HEK293 (cell line): ENCODE results near the gene CNTN2.
A peak's percentile ranks its signal among the peaks of the same experiment; 100 is the strongest.

Source experiments
- GLI2 ChIP-seq: fragments of 450-650 bp; formaldehyde crosslinking; IDR thresholded peaks from 2 replicates; pipeline ENCODE4; 2017; ENCODE audit warnings: missing biosample characterization, missing genetic modification characterization, low read depth, borderline replicate concordance
- HOXC10 ChIP-seq: sonication (generic); formaldehyde crosslinking; IDR thresholded peaks from 2 replicates; pipeline ENCODE4 v1.8.1; 2023; ENCODE audit warnings: mild to moderate bottlenecking, missing genetic modification reagents
- IKZF3 ChIP-seq: fragments of 450-650 bp; IDR thresholded peaks from 2 replicates; pipeline ENCODE4 v1.5.0; 2018; ENCODE audit warnings: missing biosample characterization, mild to moderate bottlenecking, missing genetic modification characterization, moderate library complexity
- KLF10 ChIP-seq: fragments of 450-650 bp; IDR thresholded peaks from 2 replicates; pipeline ENCODE4 v1.5.1; 2018; ENCODE audit warnings: missing biosample characterization, mild to moderate bottlenecking, missing genetic modification characterization
- REPIN1 ChIP-seq: fragments of 450-650 bp; formaldehyde crosslinking; IDR thresholded peaks from 2 replicates; pipeline ENCODE4 v1.5.1; 2017; ENCODE audit warnings: missing biosample characterization, missing genetic modification characterization, low read depth
- SCRT2 ChIP-seq: fragments of 450-650 bp; formaldehyde crosslinking; IDR thresholded peaks from 2 replicates; pipeline ENCODE4 v1.5.1; 2016; ENCODE audit warnings: missing biosample characterization, missing genetic modification characterization
- SP2 ChIP-seq: fragments of 450-650 bp; formaldehyde crosslinking; IDR thresholded peaks from 2 replicates; pipeline ENCODE4 v1.5.1; 2016; ENCODE audit warnings: missing biosample characterization, missing genetic modification characterization
- SP7 ChIP-seq: fragments of 450-650 bp; formaldehyde crosslinking; IDR thresholded peaks from 2 replicates; pipeline ENCODE4 v1.5.1; 2016; ENCODE audit warnings: missing biosample characterization, missing genetic modification characterization
- WT1 ChIP-seq: fragments of 450-650 bp; formaldehyde crosslinking; IDR thresholded peaks from 2 replicates; pipeline ENCODE4 v1.5.1; 2016; ENCODE audit warnings: missing biosample characterization, missing genetic modification characterization
- ZNF10 ChIP-seq: fragments of 450-650 bp; formaldehyde crosslinking; IDR thresholded peaks from 2 replicates; pipeline ENCODE4 v1.5.1; 2017; ENCODE audit warnings: missing biosample characterization, missing genetic modification characterization
- ZNF121 ChIP-seq: fragments of 450-650 bp; formaldehyde crosslinking; IDR thresholded peaks from 2 replicates; pipeline ENCODE4 v1.5.1; 2016; ENCODE audit warnings: missing biosample characterization, missing genetic modification characterization
- ZNF184 ChIP-seq: fragments of 450-650 bp; IDR thresholded peaks from 2 replicates; pipeline ENCODE4 v1.5.1; 2018; ENCODE audit warnings: missing biosample characterization, mild to moderate bottlenecking, missing genetic modification characterization
- ZNF221 ChIP-seq: fragments of 450-650 bp; formaldehyde crosslinking; IDR thresholded peaks from 2 replicates; pipeline ENCODE4 v1.5.1; 2017; ENCODE audit warnings: missing biosample characterization, missing genetic modification characterization, borderline replicate concordance
- ZNF223 ChIP-seq: fragments of 450-650 bp; formaldehyde crosslinking; IDR thresholded peaks from 2 replicates; pipeline ENCODE4 v1.5.1; 2016; ENCODE audit warnings: missing biosample characterization, missing genetic modification characterization
- ZNF274 ChIP-seq, 2 experiments: fragments of 200-500 bp in 1 of 2; fragments of 450-650 bp in 1 of 2; sonication (Bioruptor generic) in 1 of 2; formaldehyde crosslinking in 1 of 2; IDR thresholded peaks; 2 replicates each; pipeline versions ENCODE4 v1.5.1 to v1.6.1; 2014 to 2016; ENCODE audit warnings: borderline replicate concordance in 1 of 2, inconsistent platforms in 1 of 2, low read length in 1 of 2, missing biosample characterization in 1 of 2, missing genetic modification characterization in 1 of 2
- ZNF350 ChIP-seq: fragments of 450-650 bp; formaldehyde crosslinking; IDR thresholded peaks from 2 replicates; pipeline ENCODE4 v1.5.0; 2017; ENCODE audit warnings: missing biosample characterization, mild to moderate bottlenecking, missing genetic modification characterization
- ZNF366 ChIP-seq: fragments of 450-650 bp; formaldehyde crosslinking; conservative IDR thresholded peaks from 2 replicates; pipeline ENCODE4 v1.5.1; 2016; ENCODE audit warnings: missing biosample characterization, missing genetic modification characterization
- ZNF404 ChIP-seq: fragments of 450-650 bp; formaldehyde crosslinking; IDR thresholded peaks from 2 replicates; pipeline ENCODE4 v1.5.1; 2017; ENCODE audit warnings: missing biosample characterization, missing genetic modification characterization
- ZNF510 ChIP-seq: fragments of 450-650 bp; formaldehyde crosslinking; IDR thresholded peaks from 2 replicates; pipeline ENCODE4 v1.5.1; 2018; ENCODE audit warnings: mild to moderate bottlenecking, missing genetic modification characterization, missing biosample characterization; ENCODE audit not compliant: insufficient replicate concordance
- ZNF610 ChIP-seq: fragments of 450-650 bp; formaldehyde crosslinking; IDR thresholded peaks from 2 replicates; pipeline ENCODE4 v1.5.1; 2016; ENCODE audit warnings: missing biosample characterization, missing genetic modification characterization, borderline replicate concordance
- ZNF624 ChIP-seq: fragments of 450-650 bp; formaldehyde crosslinking; IDR thresholded peaks from 2 replicates; pipeline ENCODE4 v1.5.1; 2017; ENCODE audit warnings: missing biosample characterization, missing genetic modification characterization
- ZNF791 ChIP-seq: fragments of 450-650 bp; formaldehyde crosslinking; IDR thresholded peaks from 2 replicates; pipeline ENCODE4 v1.5.1; 2016; ENCODE audit warnings: missing biosample characterization, missing genetic modification characterization
- ZXDB ChIP-seq: fragments of 450-650 bp; formaldehyde crosslinking; IDR thresholded peaks from 2 replicates; pipeline ENCODE4 v1.5.1; 2016; ENCODE audit warnings: missing biosample characterization, missing genetic modification characterization
- TF ChIP-seq, protein P1 (sequence below): fragments of 450-650 bp; formaldehyde crosslinking; IDR thresholded peaks from 2 replicates; pipeline ENCODE4 v1.5.1; 2016; ENCODE audit warnings: missing biosample characterization, missing genetic modification characterization
- TF ChIP-seq, protein P2 (sequence below): fragments of 450-650 bp; formaldehyde crosslinking; IDR thresholded peaks from 2 replicates; pipeline ENCODE4 v1.5.1; 2016; ENCODE audit warnings: missing biosample characterization, missing genetic modification characterization, low read depth
- TF ChIP-seq, protein P3 (sequence below): fragments of 450-650 bp; formaldehyde crosslinking; IDR thresholded peaks from 2 replicates; pipeline ENCODE4 v1.5.1; 2016; ENCODE audit warnings: missing biosample characterization, missing genetic modification characterization
- TF ChIP-seq, protein P4 (sequence below): fragments of 450-650 bp; formaldehyde crosslinking; IDR thresholded peaks from 2 replicates; pipeline ENCODE4 v1.5.1; 2016; ENCODE audit warnings: missing biosample characterization, missing genetic modification characterization
- TF ChIP-seq, protein P5 (sequence below): fragments of 450-650 bp; formaldehyde crosslinking; IDR thresholded peaks from 2 replicates; pipeline ENCODE4 v1.5.0; 2017; ENCODE audit warnings: missing biosample characterization, missing genetic modification characterization, borderline replicate concordance

Gene CNTN2

GRCh38 chr1:205121660-205122488 lies 78.9 kb downstream of the CNTN2 start, which contains the start of gene RBBP5 (continued):
- TF ChIP-seq ZNF274 (IDR thresholded peaks at IDR 0.05; ENCODE audit: low read length) (no peak), ZNF274 (tag by site-specific recombination; IDR thresholded peaks at IDR 0.05; ENCODE audit: borderline replicate concordance) (no peak), SCRT2 (peak; percentile 78), ZNF221 (no peak), ZNF404 (tag by site-specific recombination) (no peak), ZNF791 (tag by site-specific recombination) (no peak), KLF10 (tag by site-specific recombination) (peak; percentile 86), SP7 (peak; percentile 97), ZNF223 (tag by site-specific recombination) (no peak), ZNF510 (no peak), IKZF3 (peak; percentile 94), ZNF366 (tag by site-specific recombination) (peak; percentile 58; the same call in 1 of the 2 replicates), ZNF10 (tag by site-specific recombination) (peak; percentile 85; the same call in 1 of the 2 replicates), ZXDB (tag by site-specific recombination) (peak; percentile 98), GLI2 (tag by site-specific recombination) (peak; percentile 64; the same call in 1 of the 2 replicates), ZNF624 (tag by site-specific recombination) (peak; percentile 87; the same call in 1 of the 2 replicates), ZNF184 (tag by site-specific recombination) (peak; percentile 92), SP2 (tag by site-specific recombination) (peak; percentile 72), REPIN1 (tag by site-specific recombination) (peak; percentile 98), ZNF350 (tag by site-specific recombination) (no peak), ZNF121 (tag by site-specific recombination) (0 out of 2 replicates have a peak, but pooled peaks have one; percentile 30), WT1 (peak; percentile 51; the same call in 1 of the 2 replicates), ZNF610 (tag by site-specific recombination) (peak; percentile 69; the same call in 1 of the 2 replicates), HOXC10 (CRISPR knock-in tag) (no peak)
- TF ChIP-seq, protein P1, sequence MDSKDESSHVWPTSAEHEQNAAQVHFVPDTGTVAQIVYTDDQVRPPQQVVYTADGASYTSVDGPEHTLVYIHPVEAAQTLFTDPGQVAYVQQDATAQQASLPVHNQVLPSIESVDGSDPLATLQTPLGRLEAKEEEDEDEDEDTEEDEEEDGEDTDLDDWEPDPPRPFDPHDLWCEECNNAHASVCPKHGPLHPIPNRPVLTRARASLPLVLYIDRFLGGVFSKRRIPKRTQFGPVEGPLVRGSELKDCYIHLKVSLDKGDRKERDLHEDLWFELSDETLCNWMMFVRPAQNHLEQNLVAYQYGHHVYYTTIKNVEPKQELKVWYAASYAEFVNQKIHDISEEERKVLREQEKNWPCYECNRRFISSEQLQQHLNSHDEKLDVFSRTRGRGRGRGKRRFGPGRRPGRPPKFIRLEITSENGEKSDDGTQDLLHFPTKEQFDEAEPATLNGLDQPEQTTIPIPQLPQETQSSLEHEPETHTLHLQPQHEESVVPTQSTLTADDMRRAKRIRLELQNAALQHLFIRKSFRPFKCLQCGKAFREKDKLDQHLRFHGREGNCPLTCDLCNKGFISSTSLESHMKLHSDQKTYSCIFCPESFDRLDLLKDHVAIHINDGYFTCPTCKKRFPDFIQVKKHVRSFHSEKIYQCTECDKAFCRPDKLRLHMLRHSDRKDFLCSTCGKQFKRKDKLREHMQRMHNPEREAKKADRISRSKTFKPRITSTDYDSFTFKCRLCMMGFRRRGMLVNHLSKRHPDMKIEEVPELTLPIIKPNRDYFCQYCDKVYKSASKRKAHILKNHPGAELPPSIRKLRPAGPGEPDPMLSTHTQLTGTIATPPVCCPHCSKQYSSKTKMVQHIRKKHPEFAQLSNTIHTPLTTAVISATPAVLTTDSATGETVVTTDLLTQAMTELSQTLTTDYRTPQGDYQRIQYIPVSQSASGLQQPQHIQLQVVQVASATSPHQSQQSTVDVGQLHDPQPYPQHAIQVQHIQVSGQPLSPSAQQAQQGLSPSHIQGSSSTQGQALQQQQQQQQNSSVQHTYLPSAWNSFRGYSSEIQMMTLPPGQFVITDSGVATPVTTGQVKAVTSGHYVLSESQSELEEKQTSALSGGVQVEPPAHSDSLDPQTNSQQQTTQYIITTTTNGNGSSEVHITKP (tag by site-specific recombination), result peak; percentile 93
- TF ChIP-seq, protein P2, sequence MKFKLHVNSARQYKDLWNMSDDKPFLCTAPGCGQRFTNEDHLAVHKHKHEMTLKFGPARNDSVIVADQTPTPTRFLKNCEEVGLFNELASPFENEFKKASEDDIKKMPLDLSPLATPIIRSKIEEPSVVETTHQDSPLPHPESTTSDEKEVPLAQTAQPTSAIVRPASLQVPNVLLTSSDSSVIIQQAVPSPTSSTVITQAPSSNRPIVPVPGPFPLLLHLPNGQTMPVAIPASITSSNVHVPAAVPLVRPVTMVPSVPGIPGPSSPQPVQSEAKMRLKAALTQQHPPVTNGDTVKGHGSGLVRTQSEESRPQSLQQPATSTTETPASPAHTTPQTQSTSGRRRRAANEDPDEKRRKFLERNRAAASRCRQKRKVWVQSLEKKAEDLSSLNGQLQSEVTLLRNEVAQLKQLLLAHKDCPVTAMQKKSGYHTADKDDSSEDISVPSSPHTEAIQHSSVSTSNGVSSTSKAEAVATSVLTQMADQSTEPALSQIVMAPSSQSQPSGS (tag by site-specific recombination), result peak; percentile 73
- TF ChIP-seq, protein P3, sequence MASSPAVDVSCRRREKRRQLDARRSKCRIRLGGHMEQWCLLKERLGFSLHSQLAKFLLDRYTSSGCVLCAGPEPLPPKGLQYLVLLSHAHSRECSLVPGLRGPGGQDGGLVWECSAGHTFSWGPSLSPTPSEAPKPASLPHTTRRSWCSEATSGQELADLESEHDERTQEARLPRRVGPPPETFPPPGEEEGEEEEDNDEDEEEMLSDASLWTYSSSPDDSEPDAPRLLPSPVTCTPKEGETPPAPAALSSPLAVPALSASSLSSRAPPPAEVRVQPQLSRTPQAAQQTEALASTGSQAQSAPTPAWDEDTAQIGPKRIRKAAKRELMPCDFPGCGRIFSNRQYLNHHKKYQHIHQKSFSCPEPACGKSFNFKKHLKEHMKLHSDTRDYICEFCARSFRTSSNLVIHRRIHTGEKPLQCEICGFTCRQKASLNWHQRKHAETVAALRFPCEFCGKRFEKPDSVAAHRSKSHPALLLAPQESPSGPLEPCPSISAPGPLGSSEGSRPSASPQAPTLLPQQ (tag by site-specific recombination), result peak; percentile 95
- TF ChIP-seq, protein P4, sequence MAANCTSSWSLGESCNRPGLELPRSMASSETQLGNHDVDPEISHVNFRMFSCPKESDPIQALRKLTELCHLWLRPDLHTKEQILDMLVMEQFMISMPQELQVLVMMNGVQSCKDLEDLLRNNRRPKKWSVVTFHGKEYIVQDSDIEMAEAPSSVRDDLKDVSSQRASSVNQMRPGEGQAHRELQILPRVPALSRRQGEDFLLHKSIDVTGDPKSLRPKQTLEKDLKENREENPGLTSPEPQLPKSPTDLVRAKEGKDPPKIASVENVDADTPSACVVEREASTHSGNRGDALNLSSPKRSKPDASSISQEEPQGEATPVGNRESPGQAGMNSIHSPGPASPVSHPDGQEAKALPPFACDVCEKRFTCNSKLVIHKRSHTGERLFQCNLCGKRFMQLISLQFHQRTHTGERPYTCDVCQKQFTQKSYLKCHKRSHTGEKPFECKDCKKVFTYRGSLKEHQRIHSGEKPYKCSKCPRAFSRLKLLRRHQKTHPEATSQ (tag by site-specific recombination), result peak; percentile 95
- TF ChIP-seq, protein P5, sequence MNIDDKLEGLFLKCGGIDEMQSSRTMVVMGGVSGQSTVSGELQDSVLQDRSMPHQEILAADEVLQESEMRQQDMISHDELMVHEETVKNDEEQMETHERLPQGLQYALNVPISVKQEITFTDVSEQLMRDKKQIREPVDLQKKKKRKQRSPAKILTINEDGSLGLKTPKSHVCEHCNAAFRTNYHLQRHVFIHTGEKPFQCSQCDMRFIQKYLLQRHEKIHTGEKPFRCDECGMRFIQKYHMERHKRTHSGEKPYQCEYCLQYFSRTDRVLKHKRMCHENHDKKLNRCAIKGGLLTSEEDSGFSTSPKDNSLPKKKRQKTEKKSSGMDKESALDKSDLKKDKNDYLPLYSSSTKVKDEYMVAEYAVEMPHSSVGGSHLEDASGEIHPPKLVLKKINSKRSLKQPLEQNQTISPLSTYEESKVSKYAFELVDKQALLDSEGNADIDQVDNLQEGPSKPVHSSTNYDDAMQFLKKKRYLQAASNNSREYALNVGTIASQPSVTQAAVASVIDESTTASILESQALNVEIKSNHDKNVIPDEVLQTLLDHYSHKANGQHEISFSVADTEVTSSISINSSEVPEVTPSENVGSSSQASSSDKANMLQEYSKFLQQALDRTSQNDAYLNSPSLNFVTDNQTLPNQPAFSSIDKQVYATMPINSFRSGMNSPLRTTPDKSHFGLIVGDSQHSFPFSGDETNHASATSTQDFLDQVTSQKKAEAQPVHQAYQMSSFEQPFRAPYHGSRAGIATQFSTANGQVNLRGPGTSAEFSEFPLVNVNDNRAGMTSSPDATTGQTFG (tag by site-specific recombination), result peak; percentile 95
